HG02759 (cell line): ENCODE measurements around the gene STXBP5.

Source experiments
- ATAC-seq: cut with Tn5 transposase; IDR thresholded peaks from one replicate; pipeline ENCODE4 v1.9.1; 2021; ENCODE audit warnings: mild to moderate bottlenecking, moderate library complexity; ENCODE audit not compliant: unreplicated experiment

STXBP5 gene

GRCh38 chr6:147209762-147210449 lies 5.7 kb downstream of the STXBP5 start:
- no peak for ATAC-seq

- no peak for ATAC-seq
These were observed 7.1 kb downstream of the STXBP5 start for GRCh38 chr6:147211349-147211748.

- ATAC-seq = no peak
These were observed 7.6 kb downstream of the STXBP5 start for GRCh38 chr6:147211831-147212230.

- no peak for ATAC-seq
These were observed 8.4 kb downstream of the STXBP5 start for GRCh38 chr6:147212622-147213021.

- ATAC-seq = no peak
These were observed 9.6 kb downstream of the STXBP5 start for GRCh38 chr6:147213772-147214171.

- ATAC-seq = no peak
These were observed 10.3 kb downstream of the STXBP5 start for GRCh38 chr6:147214248-147215227.

GRCh38 chr6:147216915-147217314 lies 12.7 kb downstream of the STXBP5 start:
- ATAC-seq = no peak

- ATAC-seq = no peak
These were observed 13.7 kb downstream of the STXBP5 start for GRCh38 chr6:147217840-147218404.

- no peak for ATAC-seq
These were observed 14.6 kb downstream of the STXBP5 start for GRCh38 chr6:147218797-147219196.

GRCh38 chr6:147219463-147219862 lies 15.2 kb downstream of the STXBP5 start:
- no peak for ATAC-seq

GRCh38 chr6:147220345-147220744 lies 16.1 kb downstream of the STXBP5 start:
- no peak for ATAC-seq

- peak; percentile 9 for ATAC-seq
These were observed 17.5 kb downstream of the STXBP5 start for GRCh38 chr6:147221739-147222138.

GRCh38 chr6:147222160-147222838 lies 18.1 kb downstream of the STXBP5 start:
- peak; percentile 67 for ATAC-seq

- ATAC-seq = no peak
These were observed 19.5 kb downstream of the STXBP5 start for GRCh38 chr6:147223736-147224135.

- ATAC-seq = no peak
These were observed 22.0 kb downstream of the STXBP5 start for GRCh38 chr6:147226163-147226724.

GRCh38 chr6:147226877-147227276 lies 22.7 kb downstream of the STXBP5 start:
- no peak for ATAC-seq

- ATAC-seq = no peak
These were observed 23.6 kb downstream of the STXBP5 start for GRCh38 chr6:147227770-147228320.

- no peak for ATAC-seq
These were observed 27.4 kb downstream of the STXBP5 start for GRCh38 chr6:147231589-147231988.

- ATAC-seq = no peak
These were observed 30.5 kb downstream of the STXBP5 start for GRCh38 chr6:147234685-147235084.

- no peak for ATAC-seq
These were observed 33.9 kb downstream of the STXBP5 start for GRCh38 chr6:147238164-147238563.
